ENCODE measurements around the gene UMPS. TPM values are rescaled to one million over a fixed set of nuclear protein-coding genes. Genes with fewer than 3 reads are reported as not detected.
A peak's percentile ranks its signal among the peaks of the same experiment; 100 is the strongest.

Gene UMPS
- total and polyA plus RNA-seq, 2 donors (not counting 1 experiment from before 2014, with no cell fraction given): 6.6 to 21.4 TPM

GRCh38 chr3:124761935-124762660, 31.8 kb downstream of the UMPS start:
- POLR2A ChIA-PET: no interaction called here
- TF ChIP-seq, protein P1, sequence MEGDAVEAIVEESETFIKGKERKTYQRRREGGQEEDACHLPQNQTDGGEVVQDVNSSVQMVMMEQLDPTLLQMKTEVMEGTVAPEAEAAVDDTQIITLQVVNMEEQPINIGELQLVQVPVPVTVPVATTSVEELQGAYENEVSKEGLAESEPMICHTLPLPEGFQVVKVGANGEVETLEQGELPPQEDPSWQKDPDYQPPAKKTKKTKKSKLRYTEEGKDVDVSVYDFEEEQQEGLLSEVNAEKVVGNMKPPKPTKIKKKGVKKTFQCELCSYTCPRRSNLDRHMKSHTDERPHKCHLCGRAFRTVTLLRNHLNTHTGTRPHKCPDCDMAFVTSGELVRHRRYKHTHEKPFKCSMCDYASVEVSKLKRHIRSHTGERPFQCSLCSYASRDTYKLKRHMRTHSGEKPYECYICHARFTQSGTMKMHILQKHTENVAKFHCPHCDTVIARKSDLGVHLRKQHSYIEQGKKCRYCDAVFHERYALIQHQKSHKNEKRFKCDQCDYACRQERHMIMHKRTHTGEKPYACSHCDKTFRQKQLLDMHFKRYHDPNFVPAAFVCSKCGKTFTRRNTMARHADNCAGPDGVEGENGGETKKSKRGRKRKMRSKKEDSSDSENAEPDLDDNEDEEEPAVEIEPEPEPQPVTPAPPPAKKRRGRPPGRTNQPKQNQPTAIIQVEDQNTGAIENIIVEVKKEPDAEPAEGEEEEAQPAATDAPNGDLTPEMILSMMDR (IDR thresholded peaks at IDR 0.05): no peak
- no peak for TF ChIP-seq EZH2 (IDR thresholded peaks at IDR 0.05; ENCODE audit: borderline replicate concordance, insufficient read depth, low read depth, low read length, poor library complexity, severe bottlenecking)

DNA sequence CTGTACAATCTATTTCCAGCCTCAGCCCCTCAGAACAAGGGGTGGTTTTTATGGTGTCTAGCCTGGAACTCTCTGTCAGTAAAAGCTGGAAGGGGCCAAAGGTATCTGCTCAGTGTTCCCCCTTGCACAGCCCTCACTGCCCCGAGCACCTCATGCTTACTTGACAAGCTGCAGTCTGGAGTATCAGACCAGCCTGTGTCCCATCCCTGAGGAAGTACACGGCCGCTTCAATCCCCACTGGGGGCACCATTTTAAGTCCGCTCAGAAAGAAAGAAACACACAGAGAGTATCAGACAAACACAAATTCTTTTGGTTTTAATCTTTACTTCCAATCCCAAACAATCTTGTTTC, 32.4 kb downstream of the UMPS start:
- TF ChIP-seq EZH2 (IDR thresholded peaks at IDR 0.05; ENCODE audit: borderline replicate concordance, insufficient read depth, low read depth, low read length, poor library complexity, severe bottlenecking): no peak
- TF ChIP-seq, protein P1 (IDR thresholded peaks at IDR 0.05): no peak
- no peak overlapping the region for H3K27ac Mint-ChIP-seq
- intact Hi-C loops (cut with micrococcal nuclease): no loop called here

More at GRCh38 chr3:124761935-124762660, 31.8 kb downstream of the UMPS start:
- Histone ChIP-seq H3K79me2 (ENCODE audit: control insufficient read depth, insufficient read depth, low read length) (no peaks in the 10 kb centered on the region), H3K4me3 (ENCODE audit: control extremely low read depth in 1 of 5, extremely low read depth in 1 of 5, insufficient read depth in 1 of 5, low read depth in 2 of 5, low read length in 4 of 5) (no peak overlapping the region), H3K36me3 (replicated peaks in 1 of 2; ENCODE audit: control extremely low read depth in 1 of 2, control insufficient read depth in 1 of 2, extremely low read depth in 1 of 2, insufficient read depth in 2 of 2, low read length in 1 of 2) (no peaks in the 10 kb centered on the region), H3K4me2 (replicated peaks; ENCODE audit: low read depth, low read length, poor library complexity, severe bottlenecking) (no peak overlapping the region), H3K27me3 (replicated peaks in 1 of 4; ENCODE audit: control extremely low read depth in 1 of 4, control insufficient read depth in 3 of 4, insufficient read depth in 4 of 4, low read length in 3 of 4) (no peaks in the 10 kb centered on the region), H3K9me3 (ENCODE audit: control extremely low read depth in 1 of 3, control insufficient read depth in 2 of 3, insufficient read depth in 1 of 3, low read length in 2 of 3) (no peaks in the 10 kb centered on the region), H3K4me1 (ENCODE audit: control insufficient read depth in 2 of 2, insufficient read depth in 2 of 2, low read length in 2 of 2) (peaks cover 0 to 4% of the 10 kb centered on the region in 2 donors), H3K9ac (ENCODE audit: low read length) (no peak overlapping the region), H3K27ac (ENCODE audit: low read length in 2 of 2) (no peak overlapping the region), H2AFZ (ENCODE audit: insufficient read depth, low read depth, low read length, poor library complexity, severe bottlenecking) (peak overlapping the region; percentile 70), H4K20me1 (ENCODE audit: control insufficient read depth, insufficient read depth, low read length, poor library complexity, severe bottlenecking) (no peaks in the 10 kb centered on the region)
- intact Hi-C loops (cut with micrococcal nuclease): no loop called here
- H3K9me3 Mint-ChIP-seq (ENCODE audit: insufficient read depth): no peaks in the 10 kb centered on the region
- DNase-seq (no peak), ATAC-seq (ENCODE audit: low read depth) (no peak)
- 90% methylated on average over 3 of the region's 6 CpGs for WGBS (ENCODE audit: insufficient coverage)
- H3K4me1 Mint-ChIP-seq: peaks cover 4% of the 10 kb centered on the region
- no peak overlapping the region for H3K27ac Mint-ChIP-seq
- H3K4me3 Mint-ChIP-seq: no peak overlapping the region
- peaks cover 9% of the 10 kb centered on the region for H3K27me3 Mint-ChIP-seq
- CTCF ChIA-PET: interaction anchor here (0.6 to 5.4 kb wide), 8 partner anchors 18 to 828 kb away, joined by 3 to 63 read pairs (median 9); no protein-coding TSS in a partner anchor

More for the DNA sequence above, 32.4 kb downstream of the UMPS start:
- Histone ChIP-seq H4K20me1 (ENCODE audit: control insufficient read depth, insufficient read depth, low read length, poor library complexity, severe bottlenecking) (no peaks in the 10 kb centered on the region), H3K9ac (ENCODE audit: low read length) (no peak overlapping the region), H3K27me3 (replicated peaks in 1 of 4; ENCODE audit: control extremely low read depth in 1 of 4, control insufficient read depth in 3 of 4, insufficient read depth in 4 of 4, low read length in 3 of 4) (no peaks in the 10 kb centered on the region), H3K36me3 (replicated peaks in 1 of 2; ENCODE audit: control extremely low read depth in 1 of 2, control insufficient read depth in 1 of 2, extremely low read depth in 1 of 2, insufficient read depth in 2 of 2, low read length in 1 of 2) (no peaks in the 10 kb centered on the region), H3K27ac (ENCODE audit: low read length in 2 of 2) (no peak overlapping the region), H2AFZ (ENCODE audit: insufficient read depth, low read depth, low read length, poor library complexity, severe bottlenecking) (no peak overlapping the region), H3K4me3 (ENCODE audit: control extremely low read depth in 1 of 5, extremely low read depth in 1 of 5, insufficient read depth in 1 of 5, low read depth in 2 of 5, low read length in 4 of 5) (no peak overlapping the region), H3K79me2 (ENCODE audit: control insufficient read depth, insufficient read depth, low read length) (no peaks in the 10 kb centered on the region), H3K4me2 (replicated peaks; ENCODE audit: low read depth, low read length, poor library complexity, severe bottlenecking) (no peak overlapping the region), H3K4me1 (ENCODE audit: control insufficient read depth in 2 of 2, insufficient read depth in 2 of 2, low read length in 2 of 2) (peaks cover 0 to 4% of the 10 kb centered on the region in 2 donors), H3K9me3 (ENCODE audit: control extremely low read depth in 1 of 3, control insufficient read depth in 2 of 3, insufficient read depth in 1 of 3, low read length in 2 of 3) (no peaks in the 10 kb centered on the region)
- DNase-seq: no peak
- ChIA-PET POLR2A (no interaction called here), CTCF (interaction anchor here (1.0 to 5.4 kb wide), 5 partner anchors 86 to 823 kb away, joined by 3 to 63 read pairs (median 7); no protein-coding TSS in a partner anchor)
- 92% methylated on average over 4 of the region's 4 CpGs for WGBS (ENCODE audit: insufficient coverage)
- H3K4me1 Mint-ChIP-seq: peaks cover 4% of the 10 kb centered on the region
- H3K9me3 Mint-ChIP-seq (ENCODE audit: insufficient read depth): no peaks in the 10 kb centered on the region
- H3K27me3 Mint-ChIP-seq: peaks cover 9% of the 10 kb centered on the region
- ATAC-seq (ENCODE audit: low read depth): no peak
- no peak overlapping the region for H3K4me3 Mint-ChIP-seq
